Measurements from ENCODE around the gene PRRT1B. TPM values are rescaled to one million over a fixed set of nuclear protein-coding genes. Genes with fewer than 3 reads are reported as not detected.

The PRRT1B gene
- total RNA-seq, 1 donor from 2014 or later, result not detected

GRCh38 chr9:131582466-131583336 lies 37.4 kb downstream of the PRRT1B start:
- Histone ChIP-seq H3K27ac (no peak overlapping the region), H3K4me3 (no peak overlapping the region), H3K9me3 (no peaks in the 10 kb centered on the region), H3K4me1 (no peaks in the 10 kb centered on the region), H3K36me3 (peaks cover 70 to 88% of the 10 kb centered on the region in 2 donors), H3K27me3 (no peaks in the 10 kb centered on the region)
- no peak for DNase-seq (ENCODE audit: low spot score in 2 of 2)
- TF ChIP-seq CTCF (IDR thresholded peaks at IDR 0.05), result no peak
- intact Hi-C loops (cut with DNase I), result no loop called here

GRCh38 chr9:131583337-131583645 lies 38.0 kb downstream of the PRRT1B start:
- DNase-seq (ENCODE audit: low spot score in 2 of 2), result no peak
- Histone ChIP-seq H3K27me3 (no peaks in the 10 kb centered on the region), H3K4me1 (no peaks in the 10 kb centered on the region), H3K27ac (no peak overlapping the region), H3K4me3 (no peak overlapping the region), H3K36me3 (peaks cover 76 to 88% of the 10 kb centered on the region in 2 donors), H3K9me3 (no peaks in the 10 kb centered on the region)
- intact Hi-C loops (cut with DNase I), result no loop called here
- TF ChIP-seq CTCF (IDR thresholded peaks at IDR 0.05), result no peak

GRCh38 chr9:131583836-131584555 lies 38.7 kb downstream of the PRRT1B start:
- TF ChIP-seq CTCF (IDR thresholded peaks at IDR 0.05), result no peak
- Histone ChIP-seq H3K4me1 (no peaks in the 10 kb centered on the region), H3K36me3 (peaks cover 78 to 88% of the 10 kb centered on the region in 2 donors), H3K9me3 (no peaks in the 10 kb centered on the region), H3K27ac (no peak overlapping the region), H3K4me3 (no peak overlapping the region), H3K27me3 (no peaks in the 10 kb centered on the region)
- intact Hi-C loops (cut with DNase I), result no loop called here
- DNase-seq (ENCODE audit: low spot score in 2 of 2), result no peak

GRCh38 chr9:131584858-131585257 lies 39.5 kb downstream of the PRRT1B start:
- DNase-seq (ENCODE audit: low spot score in 2 of 2), result no peak
- no peak overlapping the region for H3K4me3 ChIP-seq
- H3K36me3 ChIP-seq, result peaks cover 78 to 88% of the 10 kb centered on the region in 2 donors
- intact Hi-C loops (cut with DNase I), result no loop called here
- H3K27me3 ChIP-seq, result no peaks in the 10 kb centered on the region
- H3K4me1 ChIP-seq, result no peaks in the 10 kb centered on the region
- H3K9me3 ChIP-seq, result no peaks in the 10 kb centered on the region
- H3K27ac ChIP-seq, result no peak overlapping the region
- no peak for TF ChIP-seq CTCF (IDR thresholded peaks at IDR 0.05)

GRCh38 chr9:131585375-131585774 lies 40.1 kb downstream of the PRRT1B start:
- H3K27ac ChIP-seq, result no peak overlapping the region
- peaks cover 79 to 88% of the 10 kb centered on the region in 2 donors for H3K36me3 ChIP-seq
- TF ChIP-seq CTCF (IDR thresholded peaks at IDR 0.05), result no peak
- intact Hi-C loops (cut with DNase I), result no loop called here
- H3K9me3 ChIP-seq, result no peaks in the 10 kb centered on the region
- no peak for DNase-seq (ENCODE audit: low spot score in 2 of 2)
- no peaks in the 10 kb centered on the region for H3K4me1 ChIP-seq
- no peaks in the 10 kb centered on the region for H3K27me3 ChIP-seq
- no peak overlapping the region for H3K4me3 ChIP-seq
